WI38 (cell line): ENCODE data around the gene FLT4.

Experiments used
- H3K4me3 ChIP-seq: 2 replicates; pipeline ENCODE4 v1.5.1; 2011; ENCODE audit warnings: low read depth, mild to moderate bottlenecking, control low read depth, low read length
- CTCF ChIP-seq: IDR thresholded peaks from 2 replicates; pipeline ENCODE4 v1.5.1; 2012; ENCODE audit warnings: low read depth, mild to moderate bottlenecking, control low read depth, low read length

FLT4 gene

DNA sequence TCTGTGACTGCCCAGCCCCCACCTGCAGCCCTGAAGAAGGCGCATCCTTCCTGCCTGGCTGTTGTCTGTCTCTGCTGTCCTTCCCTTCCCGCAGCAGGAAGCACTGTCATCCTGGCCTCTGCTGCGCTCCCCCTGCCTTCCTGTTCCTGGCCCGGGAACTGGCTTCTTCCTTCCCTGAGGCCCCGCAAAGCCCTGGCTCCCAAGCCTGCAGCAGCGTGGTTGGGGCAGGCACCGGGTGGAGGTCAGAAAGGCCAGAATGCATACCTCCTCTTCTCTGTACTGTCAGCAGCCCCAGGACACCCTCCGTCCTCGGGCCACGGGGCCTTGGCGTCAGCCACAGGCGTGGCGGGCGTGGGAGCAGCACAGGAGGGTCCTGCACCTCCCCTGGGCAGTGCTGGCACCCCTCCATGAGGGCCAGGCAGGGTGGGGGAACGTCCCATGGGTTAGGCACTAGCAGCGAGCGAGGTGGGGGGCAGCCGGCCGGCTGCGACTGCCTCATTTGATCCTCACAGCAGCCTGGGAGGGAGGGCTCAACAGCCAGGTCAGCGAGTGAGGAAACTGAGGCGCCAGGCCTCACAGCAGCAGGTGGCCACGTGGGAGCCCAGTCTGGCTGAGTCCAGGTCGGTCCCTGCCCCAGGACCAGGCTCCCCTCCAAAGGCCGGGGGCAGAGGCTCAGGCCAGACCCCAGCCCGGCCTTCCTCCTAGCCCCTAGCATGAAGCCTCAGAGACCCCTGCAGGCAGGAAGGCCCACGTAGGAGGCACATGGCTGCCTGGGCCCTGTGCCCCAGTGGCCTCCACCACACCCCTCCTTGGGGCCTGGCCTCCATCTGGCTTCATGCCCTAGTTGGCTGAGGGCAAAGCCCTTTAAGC lies 9.4 kb downstream of the FLT4 start:
- no peak for TF ChIP-seq CTCF
- no peak overlapping the region for H3K4me3 ChIP-seq

DNA sequence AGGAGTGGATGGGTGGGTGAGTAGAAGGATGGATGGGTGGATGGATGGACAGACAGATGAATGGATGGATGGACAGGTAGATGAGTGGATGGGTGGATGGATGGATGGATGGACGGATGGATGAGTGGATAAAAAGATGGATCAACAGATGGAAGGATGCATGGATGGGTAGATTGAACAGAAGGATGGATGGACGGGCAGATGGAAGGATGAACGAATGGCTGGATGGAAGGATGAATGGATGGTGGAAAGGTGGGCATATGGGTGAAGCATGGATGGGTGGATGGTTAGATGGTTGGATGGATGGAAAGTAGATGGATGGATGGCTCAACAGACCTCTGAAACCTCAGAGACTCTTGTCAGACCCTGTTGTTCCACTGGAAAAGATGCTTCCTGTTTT lies 10.1 kb downstream of the FLT4 start:
- H3K4me3 ChIP-seq = no peak overlapping the region
- no peak for TF ChIP-seq CTCF

DNA sequence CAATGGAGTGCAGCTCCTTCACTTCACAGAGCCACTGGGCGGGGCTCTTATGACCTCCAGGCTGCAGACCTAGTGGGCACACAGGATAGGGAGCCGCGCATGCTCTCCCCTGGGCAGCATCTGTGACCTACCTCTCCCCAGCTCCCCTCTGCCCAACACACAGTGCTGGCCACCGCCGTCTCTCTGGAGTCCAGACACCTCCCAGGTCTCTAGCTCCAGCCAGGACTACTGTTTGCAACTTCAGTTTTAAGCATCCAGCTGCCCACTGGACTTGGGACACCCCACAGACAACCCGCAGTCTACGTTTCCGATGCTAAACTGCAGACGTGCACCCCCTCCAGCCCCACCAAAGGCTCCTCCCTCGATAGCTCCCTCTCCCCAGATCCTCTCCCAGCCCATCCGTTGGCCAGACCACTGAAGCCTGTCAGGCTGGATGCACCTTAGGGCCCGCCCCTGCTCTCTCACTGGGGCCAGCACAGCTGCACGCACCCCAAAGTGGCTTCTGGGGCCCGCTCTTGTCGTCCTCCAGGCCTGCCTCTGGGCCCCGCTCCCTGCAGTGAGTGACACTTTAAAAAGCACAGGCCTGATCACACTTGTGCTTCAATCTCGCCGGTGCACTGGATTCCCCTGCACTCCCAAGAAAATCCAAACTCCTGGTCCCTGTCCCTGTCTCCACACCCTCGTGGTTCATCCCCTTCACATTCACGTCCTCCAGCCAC lies 11.3 kb downstream of the FLT4 start:
- TF ChIP-seq CTCF = no peak
- no peak overlapping the region for H3K4me3 ChIP-seq

- H3K4me3 ChIP-seq = no peak overlapping the region
- TF ChIP-seq CTCF = no peak
Observed at GRCh38 chr5:180636403-180637075, 12.9 kb downstream of the FLT4 start.

GRCh38 chr5:180636016-180636402 lies 13.4 kb downstream of the FLT4 start:
- H3K4me3 ChIP-seq = no peak overlapping the region
- TF ChIP-seq CTCF = no peak

DNA sequence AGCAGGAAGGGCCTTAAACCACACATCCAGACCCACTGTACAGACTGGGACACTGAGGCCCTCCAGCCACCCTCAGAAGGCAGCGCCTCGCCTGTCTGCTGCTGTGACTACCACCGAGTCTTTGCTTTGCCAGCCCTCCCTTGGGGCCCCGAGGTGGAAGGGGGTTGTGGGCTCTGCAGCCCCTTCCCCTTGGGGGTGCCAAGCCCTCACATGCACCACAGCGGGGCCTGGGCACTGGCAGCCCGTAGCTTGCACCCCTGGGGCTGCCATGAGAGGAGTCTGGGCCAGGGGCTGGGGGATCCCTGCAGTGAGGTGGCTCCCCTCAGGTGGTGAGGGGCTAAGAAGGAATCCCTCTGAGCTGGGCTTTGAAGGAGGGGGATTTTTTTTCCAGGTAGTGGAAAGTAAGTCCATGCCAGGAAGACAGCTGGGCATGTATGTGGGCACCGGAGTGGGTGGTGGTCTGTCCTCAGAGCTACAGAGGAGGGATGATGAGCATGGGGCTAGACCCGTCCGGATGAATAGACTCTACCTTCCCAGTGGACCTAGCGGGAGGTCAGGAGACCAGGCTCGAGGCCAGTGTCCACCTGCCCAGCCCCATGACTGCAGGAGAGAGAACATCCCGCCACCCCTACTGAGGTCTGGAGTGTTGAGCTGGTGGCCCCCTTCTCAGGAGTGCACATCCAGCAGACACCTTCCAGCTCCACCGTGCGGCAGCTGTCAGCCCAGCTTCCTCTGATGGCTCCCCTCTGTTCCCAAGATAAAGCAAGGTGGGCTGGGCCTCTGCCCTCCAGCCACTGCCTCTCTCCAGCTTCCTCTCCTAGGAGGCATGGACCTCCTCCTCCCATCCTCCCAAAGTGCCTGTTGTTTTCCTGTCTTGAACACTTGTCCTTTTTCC lies 15.9 kb downstream of the FLT4 start:
- no peak overlapping the region for H3K4me3 ChIP-seq
- no peak for TF ChIP-seq CTCF
